Mucosa of rectum (tissue), 2 donors: ENCODE data around the gene BEND5.
A peak's percentile ranks its signal among the peaks of the same experiment; 100 is the strongest.

Experiments used
- H3K27ac ChIP-seq, 2 donors: one replicate each; pipeline ENCODE4 v1.7.0; 2013; ENCODE audit warnings: inconsistent platforms in 2 of 2, low read depth in 2 of 2, low read length in 2 of 2
- H3K27me3 ChIP-seq, 2 donors: one replicate each; pipeline ENCODE4 v1.7.0; 2013; ENCODE audit warnings: low read length in 2 of 2; ENCODE audit not compliant: control insufficient read depth in 2 of 2, insufficient read depth in 2 of 2
- H3K36me3 ChIP-seq, 2 donors: one replicate each; pipeline ENCODE4 v1.7.0; 2013; ENCODE audit warnings: low read length in 2 of 2; ENCODE audit not compliant: control insufficient read depth in 2 of 2, insufficient read depth in 2 of 2
- H3K4me1 ChIP-seq, 2 donors: one replicate each; pipeline ENCODE4 v1.7.0; 2013; ENCODE audit warnings: low read length in 2 of 2, mild to moderate bottlenecking in 1 of 2; ENCODE audit not compliant: control insufficient read depth in 2 of 2, insufficient read depth in 2 of 2
- H3K4me3 ChIP-seq, 2 donors: one replicate each; pipeline ENCODE4 v1.7.0; 2013; ENCODE audit warnings: low read length in 2 of 2
- H3K9ac ChIP-seq, 2 donors: one replicate each; pipeline ENCODE4 v1.7.0; 2013; ENCODE audit warnings: low read length in 2 of 2, low read depth in 1 of 2, mild to moderate bottlenecking in 1 of 2
- H3K9me3 ChIP-seq, 2 donors: one replicate each; pipeline ENCODE4 v1.7.0; 2013; ENCODE audit warnings: low read length in 2 of 2; ENCODE audit not compliant: control insufficient read depth in 2 of 2
- donor health status: healthy.
- donor health status: Normal muscosa, but diverticular disease.

BEND5 gene

DNA sequence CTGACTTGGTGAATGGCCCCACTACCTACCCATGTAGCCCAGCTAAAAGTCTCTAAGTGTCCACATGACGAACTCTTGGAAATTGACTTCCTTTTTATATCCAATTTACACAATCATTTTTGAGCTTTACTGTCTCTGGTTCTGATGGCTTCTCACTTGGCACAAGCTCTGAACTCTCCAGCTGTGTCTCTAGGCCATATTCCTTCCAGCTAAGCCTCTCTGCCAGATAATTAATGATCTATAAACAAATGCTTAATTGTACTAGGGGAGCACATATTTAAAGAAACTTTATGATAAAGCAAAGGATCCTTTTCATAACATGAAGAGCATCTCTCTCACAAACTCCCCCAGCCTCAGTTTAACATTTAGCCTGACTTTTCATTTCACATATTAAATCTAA is 16.3 kb upstream of the BEND5 start:
- Histone ChIP-seq H3K9me3 (no peaks in the 10 kb centered on the region), H3K36me3 (no peaks in the 10 kb centered on the region), H3K27ac (no peak overlapping the region), H3K4me3 (no peak overlapping the region), H3K9ac (no peak overlapping the region), H3K27me3 (no peaks in the 10 kb centered on the region), H3K4me1 (no peaks in the 10 kb centered on the region)

GRCh38 chr1:48790397-48790796 is 13.7 kb upstream of the BEND5 start:
- H3K27ac ChIP-seq, result no peak overlapping the region
- H3K4me3 ChIP-seq, result no peak overlapping the region
- no peaks in the 10 kb centered on the region for H3K9me3 ChIP-seq
- H3K36me3 ChIP-seq, result no peaks in the 10 kb centered on the region
- H3K4me1 ChIP-seq, result no peaks in the 10 kb centered on the region
- H3K27me3 ChIP-seq, result no peaks in the 10 kb centered on the region
- H3K9ac ChIP-seq, result no peak overlapping the region

GRCh38 chr1:48789903-48790302 is 13.2 kb upstream of the BEND5 start:
- no peak overlapping the region for H3K27ac ChIP-seq
- no peaks in the 10 kb centered on the region for H3K27me3 ChIP-seq
- H3K36me3 ChIP-seq, result no peaks in the 10 kb centered on the region
- no peaks in the 10 kb centered on the region for H3K4me1 ChIP-seq
- no peak overlapping the region for H3K9ac ChIP-seq
- H3K4me3 ChIP-seq, result no peak overlapping the region
- no peaks in the 10 kb centered on the region for H3K9me3 ChIP-seq

GRCh38 chr1:48785869-48786268 is 9.2 kb upstream of the BEND5 start:
- H3K9ac ChIP-seq, result no peak overlapping the region
- no peak overlapping the region for H3K27ac ChIP-seq
- H3K9me3 ChIP-seq, result no peaks in the 10 kb centered on the region
- no peaks in the 10 kb centered on the region for H3K27me3 ChIP-seq
- H3K4me3 ChIP-seq, result no peak overlapping the region
- no peaks in the 10 kb centered on the region for H3K36me3 ChIP-seq
- H3K4me1 ChIP-seq, result no peaks in the 10 kb centered on the region

- H3K4me1 ChIP-seq, result no peaks in the 10 kb centered on the region
- no peaks in the 10 kb centered on the region for H3K36me3 ChIP-seq
- no peak overlapping the region for H3K4me3 ChIP-seq
- H3K9me3 ChIP-seq, result no peaks in the 10 kb centered on the region
- H3K9ac ChIP-seq, result no peak overlapping the region
- H3K27ac ChIP-seq, result no peak overlapping the region
- no peaks in the 10 kb centered on the region for H3K27me3 ChIP-seq
These were observed 7.6 kb upstream of the BEND5 start for GRCh38 chr1:48784301-48784700.

DNA sequence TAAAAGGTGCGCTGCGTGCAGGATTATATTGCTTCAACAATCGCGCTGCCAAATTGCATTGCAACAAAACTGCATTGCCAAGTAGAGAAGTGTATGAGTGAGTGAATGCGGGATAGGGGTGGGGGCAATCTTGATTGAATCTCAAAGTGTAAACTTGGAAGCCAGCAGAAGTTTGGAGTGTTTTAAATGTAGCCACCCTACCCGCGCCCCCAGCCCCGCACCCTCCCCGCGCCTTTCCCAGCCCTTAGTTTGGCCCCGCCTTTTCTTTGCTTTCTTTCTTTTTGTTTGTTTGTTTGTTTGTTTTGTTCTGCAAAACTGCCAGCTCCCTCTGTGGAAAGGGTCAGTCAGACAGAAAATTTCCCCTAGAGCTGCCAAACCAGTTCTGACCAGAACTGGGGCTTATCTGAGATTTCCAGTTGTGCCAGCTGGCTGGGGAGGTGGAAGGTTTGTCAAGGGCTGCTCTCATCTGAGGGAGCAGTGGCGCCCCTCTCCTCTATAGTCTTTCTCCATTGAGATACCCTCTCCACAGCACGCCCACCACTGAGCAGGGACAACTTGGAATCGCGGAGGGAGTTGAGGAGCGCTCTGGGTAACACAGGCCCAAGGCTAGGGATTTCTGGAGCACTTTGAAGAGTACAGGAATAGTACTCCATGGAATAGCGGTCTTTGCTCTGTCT is 666 bp upstream of the BEND5 start:
- Histone ChIP-seq H3K4me3 (peak overlapping the region; percentile 60 to 79), H3K27ac (no peak overlapping the region), H3K36me3 (no peaks in the 10 kb centered on the region), H3K4me1 (peaks cover 0 to 4% of the 10 kb centered on the region in 2 donors), H3K9ac (no peak overlapping the region), H3K27me3 (peaks cover 0 to 5% of the 10 kb centered on the region in 2 donors), H3K9me3 (no peaks in the 10 kb centered on the region)

DNA sequence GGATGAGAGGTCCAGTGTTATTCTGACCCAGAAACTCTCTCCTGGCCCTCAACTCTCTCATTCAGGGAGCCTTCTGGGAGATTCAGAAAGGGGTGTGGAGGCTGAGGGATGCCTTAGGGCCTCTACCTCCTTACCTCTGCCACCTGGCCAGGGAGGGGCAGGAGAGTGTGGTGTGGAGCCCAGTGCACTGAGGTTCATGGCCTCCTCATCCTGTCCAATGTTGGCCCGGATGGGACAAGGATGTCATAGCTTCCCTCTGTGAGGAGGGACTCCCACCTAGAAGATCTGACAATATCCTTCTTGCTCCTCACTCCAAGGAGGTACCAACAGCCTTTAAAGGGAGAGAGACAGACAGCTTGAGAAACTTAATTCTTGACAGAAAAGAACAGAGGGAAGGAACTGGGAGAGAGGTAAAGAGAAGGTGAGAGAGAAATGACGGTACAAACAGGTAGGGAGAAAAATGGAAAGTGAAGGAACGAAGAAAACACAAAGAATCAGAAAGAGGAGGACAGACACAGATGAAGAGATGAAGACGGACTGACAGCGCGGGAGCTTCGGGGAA is 779 bp downstream of the BEND5 start:
- Histone ChIP-seq H3K4me3 (peak overlapping the region; percentile 25 to 72), H3K9ac (peak overlapping the region; percentile 2 to 41), H3K27me3 (peaks cover 0 to 5% of the 10 kb centered on the region in 2 donors), H3K27ac (peak overlapping the region in 1 of 2 donors; percentile 16), H3K4me1 (peaks cover 4 to 8% of the 10 kb centered on the region in 2 donors), H3K9me3 (no peaks in the 10 kb centered on the region), H3K36me3 (no peaks in the 10 kb centered on the region)

DNA sequence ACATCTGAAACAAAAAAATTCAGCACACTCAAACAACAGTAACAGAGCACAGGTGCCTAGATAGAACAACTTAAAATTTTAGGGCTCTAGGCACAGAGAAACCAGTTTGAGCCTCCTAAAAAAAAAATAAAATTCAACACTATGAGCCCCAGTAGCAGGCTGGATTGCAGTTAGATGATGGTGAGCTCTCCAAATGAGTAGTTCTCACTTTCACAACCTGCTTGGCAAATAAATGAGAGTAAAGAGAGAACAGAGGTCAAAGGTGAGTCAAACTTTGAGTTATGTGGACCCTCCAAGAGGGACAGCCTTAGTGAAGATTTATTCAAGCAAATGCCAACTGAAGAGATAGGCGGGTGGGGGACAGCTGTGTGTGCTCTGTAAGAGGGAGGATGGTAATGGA is 3.6 kb downstream of the BEND5 start:
- H3K4me1 ChIP-seq, result peaks cover 4 to 8% of the 10 kb centered on the region in 2 donors
- H3K36me3 ChIP-seq, result no peaks in the 10 kb centered on the region
- no peak overlapping the region for H3K4me3 ChIP-seq
- H3K27me3 ChIP-seq, result peaks cover 0 to 5% of the 10 kb centered on the region in 2 donors
- no peak overlapping the region for H3K27ac ChIP-seq
- H3K9me3 ChIP-seq, result no peaks in the 10 kb centered on the region
- no peak overlapping the region for H3K9ac ChIP-seq

- H3K4me3 ChIP-seq, result no peak overlapping the region
- no peak overlapping the region for H3K27ac ChIP-seq
- H3K9ac ChIP-seq, result no peak overlapping the region
- H3K27me3 ChIP-seq, result no peaks in the 10 kb centered on the region
- peaks cover 4 to 8% of the 10 kb centered on the region in 2 donors for H3K4me1 ChIP-seq
- no peaks in the 10 kb centered on the region for H3K9me3 ChIP-seq
- H3K36me3 ChIP-seq, result no peaks in the 10 kb centered on the region
These were observed 4.5 kb downstream of the BEND5 start for GRCh38 chr1:48772211-48772610.

DNA sequence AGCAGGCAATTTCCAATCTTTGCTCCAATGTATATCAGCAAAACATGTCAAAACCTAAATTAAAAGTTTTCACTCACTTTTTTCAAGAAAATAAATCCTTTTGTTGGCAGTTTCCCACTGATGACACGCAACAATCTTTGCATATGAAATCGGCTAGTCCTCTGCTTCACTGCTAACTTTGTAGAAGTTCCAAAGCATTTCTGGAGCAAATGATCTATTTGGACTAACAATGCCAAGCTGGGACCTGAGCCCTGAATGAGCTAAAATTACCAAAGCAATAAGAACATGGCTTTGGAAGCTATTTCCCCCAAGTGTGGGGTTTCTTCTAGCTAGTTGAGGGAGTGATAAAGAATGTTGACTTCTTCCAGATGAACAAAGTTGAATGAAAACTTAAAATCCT is 5.1 kb downstream of the BEND5 start:
- Histone ChIP-seq H3K9ac (no peak overlapping the region), H3K9me3 (no peaks in the 10 kb centered on the region), H3K27ac (no peak overlapping the region), H3K4me3 (no peak overlapping the region), H3K27me3 (no peaks in the 10 kb centered on the region), H3K4me1 (peaks cover 4 to 8% of the 10 kb centered on the region in 2 donors), H3K36me3 (no peaks in the 10 kb centered on the region)
